ENCODE data around the gene ETNK1.

DNA sequence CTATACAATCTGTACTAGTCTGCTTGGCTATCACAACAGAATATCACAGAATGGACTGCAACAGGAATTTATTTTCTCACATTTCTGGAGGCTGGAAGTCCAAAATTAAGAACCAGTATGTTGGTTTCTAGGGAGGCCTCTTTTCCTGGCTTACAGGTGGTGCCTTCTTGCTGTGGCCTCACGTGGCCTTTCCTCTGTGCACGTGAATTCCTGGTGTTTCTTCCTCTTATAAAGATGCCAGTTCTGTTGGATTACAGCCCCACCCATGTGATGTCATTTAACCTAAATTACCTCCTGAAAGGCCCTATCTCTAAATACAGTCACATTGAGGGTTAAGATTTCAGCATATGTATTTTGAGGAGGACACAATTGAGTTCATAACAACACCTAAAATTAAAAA lies 48.5 kb upstream of the ETNK1 start:
- TF ChIP-seq EZH2 (IDR thresholded peaks at IDR 0.05; ENCODE audit: insufficient read depth, poor library complexity, severe bottlenecking) (no peak), EZH2phosphoT487 (IDR thresholded peaks at IDR 0.05; ENCODE audit: insufficient read depth, low read depth) (no peak)

All from GM23248 (cell line).